T-cell (primary cell): ENCODE data around the gene PCBP3. TPM values are rescaled to one million over a fixed set of nuclear protein-coding genes. Genes with fewer than 3 reads are reported as not detected.

Source experiments
- ATAC-seq, 4 experiments: fragments of 200-7000 bp in 3 of 4; fragments of 150-1000 bp in 1 of 4; cut with Tn5 transposase; replicated peaks in 1 of 4; 1 replicate in 3 of 4; 2 replicates in 1 of 4; pipeline ENCODE4 v1.10.0; 2021; ENCODE audit warnings: moderate library complexity in 3 of 4, mild to moderate bottlenecking in 2 of 4, moderate number of reproducible peaks in 1 of 4
- CTCF ChIA-PET, 2 donors: fragments of 300-600 bp; sonication (Branson Sonifier 250); formaldehyde crosslinking; loops; one replicate each; lab custom pipeline; 2022; ENCODE audit warnings: antibody characterized with exemption in 2 of 2; lab: Charles Lee
- POLR2A ChIA-PET, 2 donors: fragments of 300-600 bp; sonication (Branson Sonifier 250); formaldehyde crosslinking; loops; one replicate each; lab custom pipeline; 2022; ENCODE audit warnings: antibody characterized with exemption in 2 of 2; lab: Charles Lee
- DNase-seq, 35 experiments: peaks; one replicate each; pipeline versions ENCODE4 v3.0.0 to v3.0.0-alpha.2; 2013 to 2023
- H3K27ac ChIP-seq: one replicate; pipeline ENCODE4 v1.5.1; 2013; ENCODE audit warnings: low read length
- H3K27me3 ChIP-seq, 2 experiments: replicated peaks in 1 of 2; 1 replicate in 1 of 2; 2 replicates in 1 of 2; pipeline versions ENCODE4 v1.6.1 to v1.7.0; 2013; ENCODE audit warnings: low read length in 1 of 2, mixed read lengths in 1 of 2; ENCODE audit not compliant: control insufficient read depth in 2 of 2, insufficient read depth in 2 of 2; ENCODE audit errors: extremely low read depth in 1 of 2
- H3K36me3 ChIP-seq, 2 donors: 1 replicate in 1 of 2; 2 replicates in 1 of 2; pipeline versions ENCODE4 v1.6.1 to v1.7.0; 2013; ENCODE audit warnings: low read length in 1 of 2; ENCODE audit not compliant: control insufficient read depth in 2 of 2, insufficient read depth in 1 of 2; ENCODE audit errors: extremely low read depth in 1 of 2
- H3K4me1 ChIP-seq, 2 experiments: 1 replicate in 1 of 2; 2 replicates in 1 of 2; pipeline versions ENCODE4 v1.6.1 to v1.7.0; 2013; ENCODE audit warnings: low read length in 2 of 2, mixed read lengths in 1 of 2; ENCODE audit not compliant: insufficient read depth in 2 of 2, control insufficient read depth in 1 of 2; ENCODE audit errors: extremely low read depth in 1 of 2
- H3K4me3 ChIP-seq, 2 donors: 1 replicate in 1 of 2; 2 replicates in 1 of 2; pipeline versions ENCODE4 v1.5.1 to v1.7.0; 2013; ENCODE audit warnings: mild to moderate bottlenecking in 2 of 2, low read length in 1 of 2, moderate library complexity in 1 of 2; ENCODE audit not compliant: control insufficient read depth in 1 of 2; ENCODE audit errors: extremely low read depth in 1 of 2
- H3K9me3 ChIP-seq: 2 replicates; pipeline ENCODE4 v1.7.0; 2013
- H3K27ac Mint-ChIP-seq, 2 donors: one replicate each; pipeline ENCODE4 v1.8.0; 2020 to 2021; ENCODE audit warnings: mild to moderate bottlenecking in 2 of 2, mixed read lengths in 2 of 2
- H3K27me3 Mint-ChIP-seq, 2 donors: one replicate each; pipeline ENCODE4 v1.8.0; 2021 to 2022; ENCODE audit warnings: mixed read lengths in 2 of 2
- H3K36me3 Mint-ChIP-seq: one replicate; pipeline ENCODE4 v1.8.0; 2021; ENCODE audit warnings: mixed read lengths
- H3K4me1 Mint-ChIP-seq, 3 donors: one replicate each; pipeline ENCODE4 v1.8.0; 2020 to 2022; ENCODE audit warnings: mixed read lengths in 3 of 3, mild to moderate bottlenecking in 1 of 3
- H3K4me3 Mint-ChIP-seq, 3 donors: one replicate each; pipeline ENCODE4 v1.8.0; 2020 to 2022; ENCODE audit warnings: mild to moderate bottlenecking in 3 of 3, mixed read lengths in 3 of 3, moderate library complexity in 3 of 3
- H3K9me3 Mint-ChIP-seq, 3 donors: one replicate each; pipeline ENCODE4 v1.8.0; 2020 to 2022; ENCODE audit warnings: mixed read lengths in 3 of 3
- WGBS: methylation state at CpG from one replicate; pipeline ENCODE4 v1.1.5; 2013; ENCODE audit warnings: missing lambda C conversion rate; ENCODE audit not compliant: insufficient coverage; 5-methylcytosine and 5-hydroxymethylcytosine counted together
- total RNA-seq, 35 experiments: library from RNA in 6 of 35; stranded (reverse) in 6 of 35; fragments of 120-200 nt in 1 of 35; gene quantifications; one replicate each; pipeline versions ENCODE4 v1.2.1 to v1.2.4 and lab custom pipeline; 2013 to 2026

PCBP3 gene
- total RNA-seq, 5 donors from 2014 or later (not counting 1 experiment from before 2014, with no cell fraction given): 1.5 to 4.2 (median 2.8) TPM

DNA sequence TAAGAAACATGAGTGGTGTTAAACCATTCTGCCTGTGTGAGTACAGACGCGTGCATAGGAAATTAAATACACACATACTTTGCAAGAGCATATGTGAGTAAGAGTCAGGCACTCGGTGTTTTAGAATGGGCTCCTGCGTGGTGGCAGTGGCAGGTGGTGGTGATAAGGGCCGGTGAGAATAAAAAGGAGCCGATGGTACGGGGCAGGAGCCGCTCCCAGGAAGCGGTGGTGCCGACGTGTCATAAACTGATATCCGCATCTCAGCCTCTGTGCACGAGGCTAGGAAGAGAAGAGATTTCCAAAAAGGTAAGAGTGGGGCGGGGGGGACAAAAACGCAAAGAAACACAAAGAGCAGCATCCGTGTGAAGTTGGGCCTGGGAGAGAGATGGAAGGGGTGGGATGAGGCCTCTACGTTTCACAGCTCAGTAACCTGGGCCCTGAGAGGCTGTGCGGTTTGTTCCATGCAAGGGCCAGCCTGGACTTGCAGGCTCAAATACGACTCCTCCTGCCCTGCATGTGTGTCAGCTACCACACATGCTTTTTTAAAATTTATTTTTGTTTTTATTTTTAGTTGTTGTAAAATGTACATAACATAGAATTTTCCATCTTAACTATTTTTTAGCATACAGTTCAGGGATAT is 210.3 kb downstream of the PCBP3 start:
- ChIA-PET POLR2A (no interaction called here), CTCF (no interaction called here)
- H3K27ac Mint-ChIP-seq: no peak overlapping the region
- Histone ChIP-seq H3K9me3 (no peaks in the 10 kb centered on the region), H3K36me3 (no peaks in the 10 kb centered on the region), H3K4me3 (no peak overlapping the region), H3K27ac (no peak overlapping the region), H3K4me1 (no peaks in the 10 kb centered on the region), H3K27me3 (peaks cover 0 to 26% of the 10 kb centered on the region in 2 experiments)
- H3K4me3 Mint-ChIP-seq: no peak overlapping the region
- H3K4me1 Mint-ChIP-seq: no peaks in the 10 kb centered on the region
- no peaks in the 10 kb centered on the region for H3K9me3 Mint-ChIP-seq
- no peaks in the 10 kb centered on the region for H3K36me3 Mint-ChIP-seq
- peaks cover 0 to 13% of the 10 kb centered on the region in 2 donors for H3K27me3 Mint-ChIP-seq
- WGBS: 84% methylated on average over 9 of the region's 19 CpGs
- DNase-seq (no peak), ATAC-seq (no peak)

DNA sequence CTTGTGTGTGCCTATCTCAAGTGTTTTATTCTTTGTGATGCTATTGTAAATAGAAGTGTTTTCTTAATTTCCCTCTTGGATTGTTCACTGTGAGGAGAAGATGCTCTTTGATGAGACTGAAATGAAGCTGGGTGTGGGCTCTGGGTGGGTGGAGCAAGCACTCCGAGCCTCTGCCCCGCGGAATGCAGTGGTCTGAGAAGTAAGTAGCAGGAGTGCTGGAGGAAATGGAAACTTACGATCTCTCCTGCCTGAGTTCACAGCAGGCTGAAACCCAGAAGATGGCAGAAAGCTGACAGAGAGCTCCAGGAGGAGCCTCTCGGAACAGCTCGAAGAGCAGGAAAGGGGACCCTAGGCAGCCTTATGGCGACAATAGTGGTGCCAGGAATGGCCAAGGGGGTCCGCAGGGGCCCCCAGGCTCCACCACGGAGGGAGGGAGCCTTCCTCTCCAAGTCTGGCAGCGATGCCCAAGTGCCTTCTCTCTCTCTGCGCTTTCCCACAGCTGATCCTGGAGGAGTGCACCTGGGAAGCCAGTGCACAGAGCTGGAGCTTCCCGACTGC is 211.2 kb downstream of the PCBP3 start:
- no peak for DNase-seq
- Histone ChIP-seq H3K27me3 (peaks cover 0 to 23% of the 10 kb centered on the region in 2 experiments), H3K36me3 (no peaks in the 10 kb centered on the region), H3K27ac (no peak overlapping the region), H3K4me1 (no peaks in the 10 kb centered on the region), H3K4me3 (no peak overlapping the region), H3K9me3 (no peaks in the 10 kb centered on the region)
- no peak overlapping the region for H3K27ac Mint-ChIP-seq
- no peaks in the 10 kb centered on the region for H3K36me3 Mint-ChIP-seq
- H3K4me1 Mint-ChIP-seq: no peaks in the 10 kb centered on the region
- POLR2A ChIA-PET: interaction anchor here in 1 of 2 donors (0.6 kb wide), 1 partner anchor 315 kb away, joined by 3 read pairs; no protein-coding TSS in a partner anchor
- CTCF ChIA-PET: no interaction called here
- no peak for ATAC-seq
- WGBS: 65% methylated on average over 10 of the region's 12 CpGs
- H3K4me3 Mint-ChIP-seq: no peak overlapping the region
- no peaks in the 10 kb centered on the region for H3K9me3 Mint-ChIP-seq
- peaks cover 0 to 13% of the 10 kb centered on the region in 2 donors for H3K27me3 Mint-ChIP-seq

DNA sequence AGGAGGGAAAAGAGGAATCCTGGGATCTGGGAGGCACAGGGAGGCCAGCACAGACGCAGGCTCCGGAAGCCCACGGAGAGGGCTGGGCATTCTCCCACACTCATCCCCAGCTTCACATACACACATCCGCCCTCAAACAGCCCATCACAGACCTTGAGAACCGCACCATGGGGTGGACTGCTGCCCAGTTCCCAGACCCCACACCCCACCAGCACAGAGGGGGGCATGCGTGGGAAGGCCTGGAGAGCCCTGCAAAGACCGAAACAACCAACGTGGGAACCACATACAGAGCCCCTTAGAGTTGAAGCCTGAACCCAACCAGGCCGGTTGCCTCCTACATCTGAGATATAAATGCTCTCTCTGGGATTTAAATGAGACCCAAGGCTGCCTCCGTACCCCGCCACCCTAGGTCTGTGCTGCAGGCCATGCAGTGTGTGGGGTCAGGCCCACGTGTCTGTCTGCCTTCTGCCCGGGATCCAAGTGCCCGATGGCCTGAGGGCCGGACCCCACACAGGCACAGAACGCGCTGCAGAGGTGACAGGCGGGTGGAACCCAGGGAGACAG is 211.8 kb downstream of the PCBP3 start:
- H3K4me1 Mint-ChIP-seq: no peaks in the 10 kb centered on the region
- Histone ChIP-seq H3K4me3 (no peak overlapping the region), H3K27ac (no peak overlapping the region), H3K36me3 (no peaks in the 10 kb centered on the region), H3K4me1 (no peaks in the 10 kb centered on the region), H3K27me3 (peaks cover 0 to 19% of the 10 kb centered on the region in 2 experiments), H3K9me3 (no peaks in the 10 kb centered on the region)
- peaks cover 0 to 10% of the 10 kb centered on the region in 2 donors for H3K27me3 Mint-ChIP-seq
- DNase-seq (no peak), ATAC-seq (no peak)
- CTCF ChIA-PET: no interaction called here
- no peaks in the 10 kb centered on the region for H3K36me3 Mint-ChIP-seq
- no peak overlapping the region for H3K27ac Mint-ChIP-seq
- H3K4me3 Mint-ChIP-seq: no peak overlapping the region
- POLR2A ChIA-PET: interaction anchor here in 1 of 2 donors (0.6 kb wide), 1 partner anchor 316 kb away, joined by 3 read pairs; no protein-coding TSS in a partner anchor
- WGBS: 85% methylated on average over 14 of the region's 18 CpGs
- H3K9me3 Mint-ChIP-seq: no peaks in the 10 kb centered on the region

DNA sequence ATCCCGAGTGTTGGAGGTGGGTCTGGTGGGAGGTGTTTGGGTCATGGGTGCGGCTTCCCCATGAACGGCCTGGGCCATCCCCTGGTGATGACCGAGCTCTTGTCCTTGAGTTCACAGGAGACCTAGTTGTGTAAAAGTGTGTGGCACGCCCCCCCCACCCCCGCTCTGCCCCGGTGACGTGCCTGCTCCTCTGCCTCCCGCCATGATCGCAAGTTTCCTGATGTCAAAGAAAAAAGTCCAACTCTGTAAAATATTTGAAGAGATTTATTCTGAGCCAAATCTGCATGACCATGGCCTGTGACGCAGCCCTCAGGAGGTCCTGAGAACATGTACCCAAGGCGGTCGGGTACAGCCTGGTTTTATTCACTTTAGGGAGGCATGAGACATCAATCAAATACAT is 212.9 kb downstream of the PCBP3 start:
- DNase-seq: no peak
- Mint-ChIP-seq H3K27me3 (peaks cover 0 to 5% of the 10 kb centered on the region in 2 donors), H3K4me3 (no peak overlapping the region), H3K4me1 (no peaks in the 10 kb centered on the region), H3K9me3 (no peaks in the 10 kb centered on the region), H3K27ac (no peak overlapping the region), H3K36me3 (no peaks in the 10 kb centered on the region)
- Histone ChIP-seq H3K27ac (no peak overlapping the region), H3K4me3 (no peak overlapping the region), H3K9me3 (no peaks in the 10 kb centered on the region), H3K36me3 (no peaks in the 10 kb centered on the region), H3K4me1 (no peaks in the 10 kb centered on the region), H3K27me3 (peaks cover 0 to 19% of the 10 kb centered on the region in 2 experiments)
- WGBS: 88% methylated on average over 5 of the region's 13 CpGs
- ChIA-PET POLR2A (no interaction called here), CTCF (no interaction called here)
- ATAC-seq: no peak

DNA sequence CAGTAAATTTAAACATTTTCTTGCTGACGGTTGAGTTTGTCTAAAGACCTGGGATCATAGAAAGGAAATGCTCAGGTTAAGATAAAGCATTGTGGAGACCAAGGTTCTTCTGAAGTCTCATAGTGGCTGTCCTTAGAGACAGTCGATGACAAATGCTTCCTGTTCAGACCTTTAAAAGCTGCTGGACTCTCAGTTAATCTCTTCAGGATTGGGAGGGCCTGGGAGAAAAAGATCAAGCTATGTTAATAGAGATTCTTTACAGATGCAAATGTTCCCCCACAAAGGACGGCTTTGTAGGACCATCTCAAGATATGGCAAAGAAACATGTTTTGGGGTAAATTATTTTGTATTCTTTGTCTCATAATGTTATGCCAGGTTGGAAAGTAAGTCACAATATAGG is 213.4 kb downstream of the PCBP3 start:
- Mint-ChIP-seq H3K27ac (no peak overlapping the region), H3K27me3 (peaks cover 0 to 5% of the 10 kb centered on the region in 2 donors), H3K4me1 (no peaks in the 10 kb centered on the region), H3K4me3 (no peak overlapping the region), H3K9me3 (no peaks in the 10 kb centered on the region), H3K36me3 (no peaks in the 10 kb centered on the region)
- POLR2A ChIA-PET: no interaction called here
- DNase-seq (no peak), ATAC-seq (no peak)
- Histone ChIP-seq H3K4me3 (no peak overlapping the region), H3K36me3 (no peaks in the 10 kb centered on the region), H3K27me3 (peaks cover 0 to 19% of the 10 kb centered on the region in 2 experiments), H3K27ac (no peak overlapping the region), H3K9me3 (no peaks in the 10 kb centered on the region), H3K4me1 (no peaks in the 10 kb centered on the region)
- WGBS: 86% methylated on average over 1 of the region's 3 CpGs
- CTCF ChIA-PET: no interaction called here

DNA sequence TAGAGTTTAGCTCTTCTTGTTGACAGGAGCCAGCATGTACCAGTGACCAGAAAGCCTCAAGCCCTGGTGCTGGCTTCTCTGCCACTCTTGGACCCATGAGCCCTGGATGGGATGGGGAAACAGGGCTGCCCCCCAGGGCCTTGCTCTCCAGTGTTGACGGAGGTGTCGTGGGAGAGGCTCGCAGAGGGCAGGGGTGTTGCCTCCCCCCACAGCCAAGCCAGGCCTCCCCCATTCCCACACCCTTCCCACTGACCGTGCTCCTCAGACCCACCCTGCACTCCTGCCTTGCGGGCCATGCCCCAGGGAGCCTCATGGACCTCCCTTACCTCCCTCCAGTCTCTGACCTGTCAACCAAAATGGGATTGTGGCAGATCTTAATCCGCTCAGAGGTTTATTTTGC is 214.2 kb downstream of the PCBP3 start:
- no peak overlapping the region for H3K4me3 Mint-ChIP-seq
- no peak for DNase-seq
- no peaks in the 10 kb centered on the region for H3K9me3 Mint-ChIP-seq
- H3K27me3 ChIP-seq: peaks cover 0 to 19% of the 10 kb centered on the region in 2 experiments
- H3K4me3 ChIP-seq: no peak overlapping the region
- H3K36me3 ChIP-seq: no peaks in the 10 kb centered on the region
- H3K27ac Mint-ChIP-seq: no peak overlapping the region
- H3K4me1 Mint-ChIP-seq: no peaks in the 10 kb centered on the region
- ChIA-PET POLR2A (no interaction called here), CTCF (no interaction called here)
- WGBS: 76% methylated on average over 5 of the region's 6 CpGs
- no peak overlapping the region for H3K27ac ChIP-seq
- H3K27me3 Mint-ChIP-seq: peaks cover 0 to 5% of the 10 kb centered on the region in 2 donors
- ATAC-seq: no peak
- H3K4me1 ChIP-seq: no peaks in the 10 kb centered on the region
- H3K9me3 ChIP-seq: no peaks in the 10 kb centered on the region
- H3K36me3 Mint-ChIP-seq: no peaks in the 10 kb centered on the region
